ENCODE results near the gene BNC2.

- TF ChIP-seq POLR2A (IDR thresholded peaks at IDR 0.05) (no peak), CTCF (IDR thresholded peaks at IDR 0.05) (no peak)
Measured at GRCh38 chr9:16869882-16870595, 431 bp downstream of the BNC2 start.

Data from Peyer's patch (tissue), 4 donors.